T47D (cell line): Measurements from ENCODE around the gene ERN1.

Experiments used
- DNase-seq, 2 experiments: peaks; one replicate each; pipeline versions ENCODE4 v3.0.0 to v3.0.0-alpha.2; 2011 to 2012; ENCODE audit warnings: low read depth in 1 of 2, low spot score in 1 of 2
- JUND ChIP-seq: IDR thresholded peaks from 2 replicates; pipeline ENCODE4 v1.6.1; 2012; ENCODE audit warnings: low read depth
- in situ Hi-C: cut with HindIII; loops from 2 replicates; pipeline ENCODE4 v1.10.0; 2016; ENCODE audit warnings: low sequenced_read_pairs, low pct_unique_long_range_greater_than_20kb

ERN1 gene

GRCh38 chr17:64154717-64155116 is 24.8 kb upstream of the ERN1 start:
- no peak for TF ChIP-seq JUND
- in situ Hi-C loops, result no loop called here
- DNase-seq, result no peak

GRCh38 chr17:64154313-64154695 is 24.4 kb upstream of the ERN1 start:
- no peak for TF ChIP-seq JUND
- in situ Hi-C loops, result no loop called here
- DNase-seq, result no peak

GRCh38 chr17:64153565-64154312 is 23.8 kb upstream of the ERN1 start:
- no peak for TF ChIP-seq JUND
- in situ Hi-C loops, result no loop called here
- no peak for DNase-seq

GRCh38 chr17:64152428-64153125 is 22.6 kb upstream of the ERN1 start:
- DNase-seq, result no peak
- in situ Hi-C loops, result no loop called here
- no peak for TF ChIP-seq JUND

GRCh38 chr17:64151016-64151368 is 21.0 kb upstream of the ERN1 start:
- DNase-seq, result no peak
- in situ Hi-C loops, result no loop called here
- no peak for TF ChIP-seq JUND

GRCh38 chr17:64150237-64151015 is 20.5 kb upstream of the ERN1 start:
- peak in 1 of 2 experiments; percentile 77 for DNase-seq
- TF ChIP-seq JUND, result no peak
- in situ Hi-C loops, result no loop called here

GRCh38 chr17:64149196-64149595 is 19.3 kb upstream of the ERN1 start:
- DNase-seq, result no peak
- in situ Hi-C loops, result no loop called here
- no peak for TF ChIP-seq JUND

GRCh38 chr17:64148699-64149098 is 18.8 kb upstream of the ERN1 start:
- in situ Hi-C loops, result no loop called here
- no peak for TF ChIP-seq JUND
- peak in 1 of 2 experiments; percentile 77 for DNase-seq

- DNase-seq, result peak in 1 of 2 experiments; percentile 77
- in situ Hi-C loops, result no loop called here
- TF ChIP-seq JUND, result peak; percentile 11; the same call in 1 of the 2 replicates
These were observed 18.2 kb upstream of the ERN1 start for GRCh38 chr17:64148017-64148631.

- peak in 1 of 2 experiments; percentile 66 for DNase-seq
- TF ChIP-seq JUND, result peak; percentile 73
- in situ Hi-C loops, result no loop called here
These were observed 17.4 kb upstream of the ERN1 start for GRCh38 chr17:64147110-64148016.

GRCh38 chr17:64146418-64147109 is 16.6 kb upstream of the ERN1 start:
- TF ChIP-seq JUND, result no peak
- in situ Hi-C loops, result no loop called here
- DNase-seq, result peak in 1 of 2 experiments; percentile 79
